K562 (cell line): ENCODE results near the gene PDE8A.
"Not testable (repeated sequence)": the region's sequence is repeated elsewhere in the genome, so short reads cannot be mapped to it uniquely, and the experiment has no call there.

ENCODE experiments used
- BDP1 ChIP-seq: IDR thresholded peaks from 3 replicates; pipeline ENCODE4 v1.6.1; 2011; ENCODE audit not compliant: insufficient read length, insufficient read depth
- CBFB ChIP-seq: sonication (generic); formaldehyde crosslinking; IDR thresholded peaks from 2 replicates; pipeline ENCODE4 v1.4.0; 2020; ENCODE audit warnings: mild to moderate bottlenecking, missing genetic modification reagents
- GABPB1 ChIP-seq: sonication (generic); formaldehyde crosslinking; IDR thresholded peaks from 2 replicates; pipeline ENCODE4 v1.8.0; 2022; ENCODE audit warnings: mild to moderate bottlenecking, missing genetic modification reagents
- LCOR ChIP-seq: sonication (generic); formaldehyde crosslinking; IDR thresholded peaks from 2 replicates; pipeline ENCODE4 v1.8.0; 2022; ENCODE audit warnings: mild to moderate bottlenecking, missing genetic modification reagents
- SAFB ChIP-seq: fragments of 200-400 bp; formaldehyde crosslinking; IDR thresholded peaks from 2 replicates; pipeline ENCODE4 v1.6.1; 2017; ENCODE audit warnings: low read depth, low read length, borderline replicate concordance
- ZNF232 ChIP-seq: sonication (generic); formaldehyde crosslinking; IDR thresholded peaks from 2 replicates; pipeline ENCODE4 v1.8.0; 2022; ENCODE audit warnings: mild to moderate bottlenecking, missing genetic modification reagents
- TF ChIP-seq, protein P1 (sequence below), 3 experiments: IDR thresholded peaks in 2 of 3; conservative IDR thresholded peaks in 1 of 3; 2 replicates each; pipeline ENCODE4 v1.5.1; 2011 to 2012; ENCODE audit warnings: low read length in 3 of 3, mild to moderate bottlenecking in 3 of 3, control low read depth in 2 of 3, improper control_type of control experiment in 1 of 3, inconsistent platforms in 1 of 3, low read depth in 1 of 3, mixed read lengths in 1 of 3, moderate library complexity in 1 of 3; ENCODE audit not compliant: insufficient read depth in 2 of 3
- TF ChIP-seq, protein P2 (sequence below): IDR thresholded peaks from 2 replicates; pipeline ENCODE4 v1.6.1; 2011; ENCODE audit not compliant: insufficient read length; ENCODE audit errors: extremely low read depth
- TF ChIP-seq, protein P3 (sequence below): sonication (generic); formaldehyde crosslinking; IDR thresholded peaks from 2 replicates; pipeline ENCODE4 v1.9.0; 2022; ENCODE audit warnings: mild to moderate bottlenecking, missing genetic modification reagents

DNA sequence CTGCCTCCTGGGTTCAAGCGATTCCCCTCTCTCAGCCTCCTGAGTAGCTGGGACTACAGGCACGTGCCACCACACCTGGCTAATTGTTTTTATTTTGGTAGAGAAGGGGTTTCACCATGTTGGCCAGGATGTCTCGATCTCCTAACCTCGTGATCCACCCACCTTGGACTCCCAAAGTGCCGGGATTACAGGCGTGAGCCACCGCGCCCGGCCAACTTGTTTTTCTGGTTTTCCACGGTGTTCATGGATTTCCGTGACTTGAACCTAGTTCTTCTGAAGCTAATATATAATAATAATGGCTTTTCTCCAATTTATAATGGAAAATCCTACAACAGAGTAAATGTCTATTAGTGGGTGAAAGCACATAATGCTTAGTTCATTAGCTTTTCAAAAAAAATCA, 203.7 kb downstream of the PDE8A start:
- TF ChIP-seq BDP1; ZNF232 (CRISPR knock-in tag); LCOR (CRISPR knock-in tag); CBFB (CRISPR knock-in tag); SAFB; GABPB1: not testable (repeated sequence)
- TF ChIP-seq, protein P1, sequence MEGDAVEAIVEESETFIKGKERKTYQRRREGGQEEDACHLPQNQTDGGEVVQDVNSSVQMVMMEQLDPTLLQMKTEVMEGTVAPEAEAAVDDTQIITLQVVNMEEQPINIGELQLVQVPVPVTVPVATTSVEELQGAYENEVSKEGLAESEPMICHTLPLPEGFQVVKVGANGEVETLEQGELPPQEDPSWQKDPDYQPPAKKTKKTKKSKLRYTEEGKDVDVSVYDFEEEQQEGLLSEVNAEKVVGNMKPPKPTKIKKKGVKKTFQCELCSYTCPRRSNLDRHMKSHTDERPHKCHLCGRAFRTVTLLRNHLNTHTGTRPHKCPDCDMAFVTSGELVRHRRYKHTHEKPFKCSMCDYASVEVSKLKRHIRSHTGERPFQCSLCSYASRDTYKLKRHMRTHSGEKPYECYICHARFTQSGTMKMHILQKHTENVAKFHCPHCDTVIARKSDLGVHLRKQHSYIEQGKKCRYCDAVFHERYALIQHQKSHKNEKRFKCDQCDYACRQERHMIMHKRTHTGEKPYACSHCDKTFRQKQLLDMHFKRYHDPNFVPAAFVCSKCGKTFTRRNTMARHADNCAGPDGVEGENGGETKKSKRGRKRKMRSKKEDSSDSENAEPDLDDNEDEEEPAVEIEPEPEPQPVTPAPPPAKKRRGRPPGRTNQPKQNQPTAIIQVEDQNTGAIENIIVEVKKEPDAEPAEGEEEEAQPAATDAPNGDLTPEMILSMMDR (IDR thresholded peaks at IDR 0.05 in 2 of 3, conservative IDR thresholded peaks at IDR 0.05 in 1 of 3; ENCODE audit: insufficient read depth in 2 of 3, low read depth in 1 of 3, low read length in 3 of 3): not testable (repeated sequence)
- TF ChIP-seq, protein P2, sequence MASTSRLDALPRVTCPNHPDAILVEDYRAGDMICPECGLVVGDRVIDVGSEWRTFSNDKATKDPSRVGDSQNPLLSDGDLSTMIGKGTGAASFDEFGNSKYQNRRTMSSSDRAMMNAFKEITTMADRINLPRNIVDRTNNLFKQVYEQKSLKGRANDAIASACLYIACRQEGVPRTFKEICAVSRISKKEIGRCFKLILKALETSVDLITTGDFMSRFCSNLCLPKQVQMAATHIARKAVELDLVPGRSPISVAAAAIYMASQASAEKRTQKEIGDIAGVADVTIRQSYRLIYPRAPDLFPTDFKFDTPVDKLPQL: not testable (repeated sequence)
- TF ChIP-seq, protein P3, sequence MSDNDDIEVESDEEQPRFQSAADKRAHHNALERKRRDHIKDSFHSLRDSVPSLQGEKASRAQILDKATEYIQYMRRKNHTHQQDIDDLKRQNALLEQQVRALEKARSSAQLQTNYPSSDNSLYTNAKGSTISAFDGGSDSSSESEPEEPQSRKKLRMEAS (CRISPR knock-in tag): not testable (repeated sequence)
